H1 (cell line): ENCODE data around the gene MITF. TPM values are rescaled to one million over a fixed set of nuclear protein-coding genes. Genes with fewer than 3 reads are reported as not detected.

ENCODE experiments used
- BCL11A ChIP-seq, 2 experiments: IDR thresholded peaks; one replicate each; pipeline ENCODE4 v1.6.1; 2011; ENCODE audit warnings: low read depth in 2 of 2, low read length in 2 of 2, mild to moderate bottlenecking in 2 of 2
- CTBP2 ChIP-seq: IDR thresholded peaks from 2 replicates; pipeline ENCODE4 v1.7.0; 2011; ENCODE audit warnings: borderline replicate concordance, mild to moderate bottlenecking, moderate library complexity, mixed read lengths, low read length; ENCODE audit not compliant: insufficient read depth, insufficient read length
- NANOG ChIP-seq: IDR thresholded peaks from 2 replicates; pipeline ENCODE4 v1.6.1; 2011; ENCODE audit warnings: low read length, low read depth, mild to moderate bottlenecking, inconsistent platforms; ENCODE audit not compliant: insufficient read depth, poor library complexity, severe bottlenecking
- polyA plus RNA-seq, 7 experiments: library from polyadenylated mRNA; depleted of rRNA in 3 of 7; stranded (reverse) in 5 of 7; unstranded in 2 of 7; fragments of >200 nt in 5 of 7; fragments of 200-250 nt in 2 of 7; gene quantifications; 1 replicate in 5 of 7; 2 replicates in 1 of 7; 4 replicates in 1 of 7; pipeline versions ENCODE4 v1.2.1 to v1.2.3, GENCODE V29; 2011 to 2013; ENCODE audit warnings: missing spikeins in 2 of 7, mixed read lengths in 2 of 7
- total RNA-seq: library from RNA; stranded (reverse); fragmentation: NEBNext Ultra II Directional; extraction: Animal tissue kit (Norgen Biotek cat#: 25700); gene quantifications from 2 replicates; pipeline ENCODE4 v1.2.1, GENCODE V29; 2021
- TF ChIP-seq, protein P1 (sequence below), 3 experiments: IDR thresholded peaks; 1 replicate in 2 of 3; 2 replicates in 1 of 3; pipeline versions ENCODE4 v1.5.1 to v1.6.1; 2011; ENCODE audit warnings: low read length in 3 of 3, mild to moderate bottlenecking in 3 of 3, inconsistent platforms in 2 of 3, low read depth in 1 of 3, moderate library complexity in 1 of 3; ENCODE audit not compliant: insufficient read depth in 1 of 3; ENCODE audit errors: control extremely low read depth in 1 of 3

Gene MITF
- total and polyA plus RNA-seq, 2 of the 8 experiments (the other 6 are each of a cell fraction or from before 2014, with no cell fraction given) = 0.53 to 1.4 TPM

DNA sequence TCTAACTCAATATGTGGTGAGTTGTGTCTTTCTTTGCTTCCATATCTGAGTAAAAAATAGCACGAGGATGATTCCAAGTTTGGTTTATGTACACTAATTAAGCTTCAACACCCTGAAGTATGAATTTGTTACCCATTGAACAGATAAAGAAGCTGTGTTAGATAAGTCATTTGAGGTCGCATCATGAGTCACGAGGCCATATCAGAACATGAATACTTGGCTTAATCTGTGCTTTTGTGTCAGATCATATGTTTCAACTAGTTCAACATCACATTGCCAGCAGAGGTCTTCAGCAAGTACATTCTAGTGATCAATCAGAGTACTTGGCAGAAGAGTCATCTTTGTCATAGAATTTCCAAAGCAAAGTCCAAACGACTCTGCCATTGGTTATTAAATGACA is 26.3 kb upstream of the MITF start (continued):
- TF ChIP-seq, protein P1, sequence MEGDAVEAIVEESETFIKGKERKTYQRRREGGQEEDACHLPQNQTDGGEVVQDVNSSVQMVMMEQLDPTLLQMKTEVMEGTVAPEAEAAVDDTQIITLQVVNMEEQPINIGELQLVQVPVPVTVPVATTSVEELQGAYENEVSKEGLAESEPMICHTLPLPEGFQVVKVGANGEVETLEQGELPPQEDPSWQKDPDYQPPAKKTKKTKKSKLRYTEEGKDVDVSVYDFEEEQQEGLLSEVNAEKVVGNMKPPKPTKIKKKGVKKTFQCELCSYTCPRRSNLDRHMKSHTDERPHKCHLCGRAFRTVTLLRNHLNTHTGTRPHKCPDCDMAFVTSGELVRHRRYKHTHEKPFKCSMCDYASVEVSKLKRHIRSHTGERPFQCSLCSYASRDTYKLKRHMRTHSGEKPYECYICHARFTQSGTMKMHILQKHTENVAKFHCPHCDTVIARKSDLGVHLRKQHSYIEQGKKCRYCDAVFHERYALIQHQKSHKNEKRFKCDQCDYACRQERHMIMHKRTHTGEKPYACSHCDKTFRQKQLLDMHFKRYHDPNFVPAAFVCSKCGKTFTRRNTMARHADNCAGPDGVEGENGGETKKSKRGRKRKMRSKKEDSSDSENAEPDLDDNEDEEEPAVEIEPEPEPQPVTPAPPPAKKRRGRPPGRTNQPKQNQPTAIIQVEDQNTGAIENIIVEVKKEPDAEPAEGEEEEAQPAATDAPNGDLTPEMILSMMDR (IDR thresholded peaks at IDR 0.05; ENCODE audit: control extremely low read depth in 1 of 3, insufficient read depth in 1 of 3, low read depth in 1 of 3, low read length in 3 of 3) = no peak
- no peak for TF ChIP-seq NANOG
- TF ChIP-seq CTBP2 = no peak
- no peak for TF ChIP-seq BCL11A (IDR thresholded peaks at IDR 0.05; ENCODE audit: low read depth in 2 of 2, low read length in 2 of 2)
